Ishikawa (cell line): Measurements from ENCODE around the gene PCDH9.

Experiments
- CEBPB ChIP-seq: IDR thresholded peaks from 2 replicates; pipeline ENCODE4 v1.6.1; 2012
- CREB1 ChIP-seq: IDR thresholded peaks from 2 replicates; pipeline ENCODE4 v1.6.1; 2012; ENCODE audit warnings: low read depth
- EGR1 ChIP-seq: IDR thresholded peaks from 2 replicates; pipeline ENCODE4 v1.6.1; 2012
- EP300 ChIP-seq: IDR thresholded peaks from 2 replicates; pipeline ENCODE4 v1.6.1; 2012; ENCODE audit warnings: borderline replicate concordance
- FOXM1 ChIP-seq: IDR thresholded peaks from 2 replicates; pipeline ENCODE4 v1.6.1; 2012; ENCODE audit warnings: low read depth, borderline replicate concordance
- NFIC ChIP-seq: IDR thresholded peaks from 2 replicates; pipeline ENCODE4 v1.6.1; 2012
- RAD21 ChIP-seq: IDR thresholded peaks from 2 replicates; pipeline ENCODE4 v1.6.1; 2012; ENCODE audit warnings: low read depth
- TAF1 ChIP-seq: IDR thresholded peaks from 2 replicates; pipeline ENCODE4 v1.6.1; 2012; ENCODE audit warnings: low read depth, mild to moderate bottlenecking
- TCF12 ChIP-seq: IDR thresholded peaks from 2 replicates; pipeline ENCODE4 v1.6.1; 2012; ENCODE audit warnings: low read depth
- TEAD4 ChIP-seq: IDR thresholded peaks from 2 replicates; pipeline ENCODE4 v1.6.1; 2012
- USF1 ChIP-seq: IDR thresholded peaks from 2 replicates; pipeline ENCODE4 v1.6.1; 2012
- YY1 ChIP-seq: IDR thresholded peaks from 2 replicates; pipeline ENCODE4 v1.6.1; 2012; ENCODE audit warnings: low read depth
- ZBTB7A ChIP-seq: IDR thresholded peaks from 2 replicates; pipeline ENCODE4 v1.6.1; 2012; ENCODE audit warnings: low read depth
- TF ChIP-seq, protein P1 (sequence below): IDR thresholded peaks from 2 replicates; pipeline ENCODE4 v1.6.1; 2012
- TF ChIP-seq, protein P2 (sequence below): IDR thresholded peaks from 2 replicates; pipeline ENCODE4 v1.6.1; 2012; ENCODE audit warnings: low read depth, mild to moderate bottlenecking

PCDH9 gene

GRCh38 chr13:67228031-67228430 is 2.1 kb downstream of the PCDH9 start:
- TF ChIP-seq TCF12 (no peak), YY1 (no peak), CEBPB (no peak), EGR1 (no peak), USF1 (no peak), TEAD4 (no peak), TAF1 (no peak), EP300 (no peak)
- TF ChIP-seq, protein P1, sequence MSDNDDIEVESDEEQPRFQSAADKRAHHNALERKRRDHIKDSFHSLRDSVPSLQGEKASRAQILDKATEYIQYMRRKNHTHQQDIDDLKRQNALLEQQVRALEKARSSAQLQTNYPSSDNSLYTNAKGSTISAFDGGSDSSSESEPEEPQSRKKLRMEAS, result no peak
- TF ChIP-seq, protein P2, sequence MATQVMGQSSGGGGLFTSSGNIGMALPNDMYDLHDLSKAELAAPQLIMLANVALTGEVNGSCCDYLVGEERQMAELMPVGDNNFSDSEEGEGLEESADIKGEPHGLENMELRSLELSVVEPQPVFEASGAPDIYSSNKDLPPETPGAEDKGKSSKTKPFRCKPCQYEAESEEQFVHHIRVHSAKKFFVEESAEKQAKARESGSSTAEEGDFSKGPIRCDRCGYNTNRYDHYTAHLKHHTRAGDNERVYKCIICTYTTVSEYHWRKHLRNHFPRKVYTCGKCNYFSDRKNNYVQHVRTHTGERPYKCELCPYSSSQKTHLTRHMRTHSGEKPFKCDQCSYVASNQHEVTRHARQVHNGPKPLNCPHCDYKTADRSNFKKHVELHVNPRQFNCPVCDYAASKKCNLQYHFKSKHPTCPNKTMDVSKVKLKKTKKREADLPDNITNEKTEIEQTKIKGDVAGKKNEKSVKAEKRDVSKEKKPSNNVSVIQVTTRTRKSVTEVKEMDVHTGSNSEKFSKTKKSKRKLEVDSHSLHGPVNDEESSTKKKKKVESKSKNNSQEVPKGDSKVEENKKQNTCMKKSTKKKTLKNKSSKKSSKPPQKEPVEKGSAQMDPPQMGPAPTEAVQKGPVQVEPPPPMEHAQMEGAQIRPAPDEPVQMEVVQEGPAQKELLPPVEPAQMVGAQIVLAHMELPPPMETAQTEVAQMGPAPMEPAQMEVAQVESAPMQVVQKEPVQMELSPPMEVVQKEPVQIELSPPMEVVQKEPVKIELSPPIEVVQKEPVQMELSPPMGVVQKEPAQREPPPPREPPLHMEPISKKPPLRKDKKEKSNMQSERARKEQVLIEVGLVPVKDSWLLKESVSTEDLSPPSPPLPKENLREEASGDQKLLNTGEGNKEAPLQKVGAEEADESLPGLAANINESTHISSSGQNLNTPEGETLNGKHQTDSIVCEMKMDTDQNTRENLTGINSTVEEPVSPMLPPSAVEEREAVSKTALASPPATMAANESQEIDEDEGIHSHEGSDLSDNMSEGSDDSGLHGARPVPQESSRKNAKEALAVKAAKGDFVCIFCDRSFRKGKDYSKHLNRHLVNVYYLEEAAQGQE, result no peak

- TF ChIP-seq, protein P1, result no peak
- TF ChIP-seq ZBTB7A (no peak), EGR1 (no peak)
Observed at GRCh38 chr13:67227131-67227983, 2.8 kb downstream of the PCDH9 start.

DNA sequence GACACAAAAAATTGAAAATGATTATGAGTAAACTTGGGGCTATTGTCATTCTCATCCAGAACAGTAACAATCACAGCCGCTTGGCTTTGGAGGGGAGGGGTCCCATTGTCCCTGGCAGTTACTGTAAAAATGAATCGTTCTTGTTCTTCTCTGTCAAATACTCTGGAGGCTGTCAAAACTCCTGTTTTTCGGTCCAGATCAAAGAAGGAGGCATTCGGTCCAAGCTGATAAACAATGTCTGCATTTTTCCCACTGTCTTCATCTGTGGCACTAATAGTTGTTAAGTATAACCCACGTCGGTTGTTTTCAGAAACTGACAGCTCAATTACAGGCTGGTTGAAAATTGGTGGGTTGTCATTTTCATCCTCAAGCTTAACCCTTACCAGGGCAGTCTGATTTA is 3.4 kb downstream of the PCDH9 start:
- TF ChIP-seq EP300 (no peak), TEAD4 (no peak), YY1 (no peak), CEBPB (no peak), TCF12 (no peak), FOXM1 (no peak), TAF1 (no peak), ZBTB7A (no peak), EGR1 (no peak), CREB1 (no peak), USF1 (no peak), RAD21 (no peak)
- TF ChIP-seq, protein P1, result no peak
- TF ChIP-seq, protein P2, result no peak

DNA sequence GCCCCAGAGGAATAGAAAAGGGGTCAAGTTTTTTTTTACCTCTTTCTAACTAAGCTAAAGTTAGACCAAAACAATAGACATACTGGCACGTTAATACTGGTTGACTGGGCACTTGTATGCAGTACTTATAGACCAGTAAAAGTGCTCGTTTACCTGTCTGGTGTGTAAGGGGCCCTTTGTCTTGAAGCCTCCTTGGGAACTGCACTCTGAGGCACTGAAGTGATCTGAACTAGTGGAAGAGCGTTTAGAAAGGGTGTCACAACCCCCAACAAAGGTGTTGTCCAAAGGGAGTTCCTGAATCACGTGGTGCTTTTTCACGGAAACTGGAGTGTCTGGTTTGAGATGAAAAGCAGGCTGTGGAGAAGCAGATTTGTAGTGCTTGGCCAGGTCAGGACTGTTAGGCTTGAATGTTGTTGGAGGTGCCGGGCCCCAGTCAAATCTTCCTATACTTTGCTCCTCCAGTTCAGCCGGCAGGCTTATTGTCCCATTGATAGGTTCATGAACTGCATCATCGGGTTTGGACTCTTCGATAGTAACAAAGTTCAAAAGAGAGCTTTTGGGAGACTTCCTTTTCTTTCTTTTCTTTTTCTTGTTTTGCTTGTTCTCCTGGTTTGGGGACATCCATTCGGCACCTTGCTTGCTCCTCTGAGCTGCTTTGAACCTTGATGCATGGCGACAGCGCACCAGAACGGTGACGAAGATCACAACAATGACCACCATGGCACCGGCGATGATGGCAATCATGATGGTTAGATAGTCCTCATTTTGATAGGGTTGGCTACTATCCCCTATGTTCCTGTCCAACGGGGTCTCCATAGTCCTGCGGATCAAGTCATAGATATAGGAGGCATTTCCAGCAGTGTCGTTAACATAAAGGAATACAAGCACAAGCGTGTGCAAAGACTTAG is 4.6 kb downstream of the PCDH9 start:
- peak; percentile 71 for TF ChIP-seq USF1
- TF ChIP-seq, protein P1, result no peak

GRCh38 chr13:67224148-67224846 is 5.8 kb downstream of the PCDH9 start:
- TF ChIP-seq, protein P1, result no peak
- TF ChIP-seq TCF12, result peak; percentile 37; the same call in 1 of the 2 replicates
- no peak for TF ChIP-seq CEBPB
- TF ChIP-seq TEAD4, result no peak
- no peak for TF ChIP-seq USF1
- TF ChIP-seq NFIC, result peak; percentile 98
- TF ChIP-seq, protein P2, result no peak
- TF ChIP-seq EP300, result peak; percentile 24; the same call in 1 of the 2 replicates
- no peak for TF ChIP-seq FOXM1
- TF ChIP-seq EGR1, result no peak
- TF ChIP-seq ZBTB7A, result no peak
- TF ChIP-seq YY1, result no peak
- no peak for TF ChIP-seq TAF1
- no peak for TF ChIP-seq CREB1
- peak; percentile 88 for TF ChIP-seq RAD21
